ENCODE data around the gene AMN.

AMN gene

DNA sequence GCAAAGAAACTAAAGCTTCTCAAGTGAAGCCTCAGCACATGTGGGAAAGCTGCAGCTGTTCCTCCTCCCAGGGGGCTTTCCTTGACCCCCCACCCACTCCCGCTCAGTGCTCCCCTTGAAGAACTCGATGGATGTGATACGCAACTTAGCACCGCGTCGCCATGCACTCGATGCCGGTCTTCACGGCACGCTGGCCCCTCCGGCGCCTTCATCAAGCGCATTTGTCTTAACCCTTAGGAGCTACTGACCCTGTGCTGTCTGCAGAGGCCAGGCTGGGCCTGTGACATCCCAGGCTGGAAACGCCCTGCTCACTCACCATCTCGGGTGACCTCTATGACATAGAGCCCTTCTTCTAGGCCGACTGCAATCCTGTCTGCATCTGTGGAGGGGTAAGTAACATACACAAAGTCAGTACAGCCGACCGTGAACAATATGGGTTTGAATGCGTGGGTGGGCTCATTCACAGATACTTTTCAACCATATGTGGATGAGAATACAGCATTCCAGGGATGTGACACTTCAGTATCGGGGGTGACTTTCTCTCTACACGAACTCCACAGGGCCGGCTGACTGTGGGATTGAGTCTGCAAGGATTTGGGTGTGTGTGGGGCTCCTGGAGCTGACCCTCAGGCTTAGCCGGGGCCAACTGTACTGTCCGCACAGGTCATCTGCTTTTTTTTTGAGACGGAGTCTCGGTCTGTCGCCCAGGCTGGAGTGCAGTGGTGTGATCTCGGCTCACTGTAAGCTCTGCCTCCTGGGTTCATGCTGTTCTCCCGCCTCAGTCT, 23.1 kb downstream of the AMN start:
- Histone ChIP-seq H3K4me3 (no peak overlapping the region), H3K27ac (no peak overlapping the region), H3K27me3 (no peaks in the 10 kb centered on the region), H3K4me1 (peaks cover 0 to 15% (median 9%) of the 10 kb centered on the region in 4 donors), H3K36me3 (peaks cover 91 to 98% (median 94%) of the 10 kb centered on the region in 3 donors), H3K9me3 (no peaks in the 10 kb centered on the region)
- TF ChIP-seq, protein P1, sequence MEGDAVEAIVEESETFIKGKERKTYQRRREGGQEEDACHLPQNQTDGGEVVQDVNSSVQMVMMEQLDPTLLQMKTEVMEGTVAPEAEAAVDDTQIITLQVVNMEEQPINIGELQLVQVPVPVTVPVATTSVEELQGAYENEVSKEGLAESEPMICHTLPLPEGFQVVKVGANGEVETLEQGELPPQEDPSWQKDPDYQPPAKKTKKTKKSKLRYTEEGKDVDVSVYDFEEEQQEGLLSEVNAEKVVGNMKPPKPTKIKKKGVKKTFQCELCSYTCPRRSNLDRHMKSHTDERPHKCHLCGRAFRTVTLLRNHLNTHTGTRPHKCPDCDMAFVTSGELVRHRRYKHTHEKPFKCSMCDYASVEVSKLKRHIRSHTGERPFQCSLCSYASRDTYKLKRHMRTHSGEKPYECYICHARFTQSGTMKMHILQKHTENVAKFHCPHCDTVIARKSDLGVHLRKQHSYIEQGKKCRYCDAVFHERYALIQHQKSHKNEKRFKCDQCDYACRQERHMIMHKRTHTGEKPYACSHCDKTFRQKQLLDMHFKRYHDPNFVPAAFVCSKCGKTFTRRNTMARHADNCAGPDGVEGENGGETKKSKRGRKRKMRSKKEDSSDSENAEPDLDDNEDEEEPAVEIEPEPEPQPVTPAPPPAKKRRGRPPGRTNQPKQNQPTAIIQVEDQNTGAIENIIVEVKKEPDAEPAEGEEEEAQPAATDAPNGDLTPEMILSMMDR (IDR thresholded peaks at IDR 0.05) = no peak
- no peak for DNase-seq
- intact Hi-C loops (cut with DNase I; ENCODE audit: low total_unique reads) = no loop called here

DNA sequence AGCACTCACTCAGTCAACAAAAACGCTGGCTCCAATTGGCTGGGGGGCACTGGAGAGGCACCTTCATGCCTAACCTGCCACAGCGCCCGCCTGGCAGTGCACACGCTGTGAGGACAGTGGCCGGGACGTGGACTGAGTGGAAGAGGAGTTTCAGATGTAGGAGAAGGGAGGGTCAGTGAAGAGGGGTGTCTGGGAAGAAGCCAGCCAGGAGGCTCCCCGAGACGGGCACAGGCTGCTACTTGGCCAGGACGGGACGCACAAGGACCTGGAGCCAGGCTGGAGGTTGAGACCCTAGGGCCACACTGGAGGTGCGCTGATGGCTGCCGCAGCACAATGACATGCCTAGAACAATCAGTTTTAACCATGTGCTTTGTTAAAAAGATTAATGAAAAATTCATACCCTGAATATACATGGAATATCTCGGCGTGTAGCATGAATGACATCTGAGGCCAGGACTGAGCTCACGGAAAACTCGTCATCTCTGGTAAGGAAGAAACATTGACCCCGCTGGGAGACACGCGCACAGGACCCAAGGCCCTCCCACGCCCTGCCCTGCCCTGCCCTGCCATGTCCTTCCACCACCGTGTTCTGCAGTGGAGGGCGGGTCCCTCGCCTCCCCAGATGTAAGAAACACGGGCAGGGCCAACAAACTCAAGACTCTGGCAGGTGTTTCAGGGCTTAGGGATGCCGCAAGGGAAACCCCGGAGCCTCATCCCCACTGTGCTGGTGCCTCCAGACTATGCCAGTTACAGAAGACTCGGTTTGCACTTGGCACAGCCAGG, 25.0 kb downstream of the AMN start:
- intact Hi-C loops (cut with DNase I; ENCODE audit: low total_unique reads) = no loop called here

DNA sequence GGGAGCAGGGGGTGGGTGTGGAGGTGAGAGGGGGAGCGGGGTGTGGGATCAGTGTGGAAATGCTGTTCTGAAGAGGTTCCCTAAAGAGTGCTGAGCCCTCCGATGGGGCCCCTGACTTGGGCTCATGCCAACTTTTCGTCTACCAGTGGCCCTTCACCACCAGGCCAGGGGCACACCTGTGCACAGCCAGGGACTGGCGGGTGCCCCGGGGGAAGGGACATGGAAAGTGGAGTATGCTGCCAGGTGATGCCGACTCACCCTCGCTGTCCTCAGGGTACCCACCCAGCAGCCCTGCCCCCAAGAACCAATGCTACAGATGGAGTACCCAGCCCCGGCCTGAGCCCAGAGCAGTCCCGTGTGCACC, 26.2 kb downstream of the AMN start:
- Histone ChIP-seq H3K4me3 (no peak overlapping the region), H3K27ac (no peak overlapping the region), H3K9me3 (no peaks in the 10 kb centered on the region), H3K4me1 (peaks cover 0 to 16% (median 9%) of the 10 kb centered on the region in 4 donors), H3K27me3 (no peaks in the 10 kb centered on the region), H3K36me3 (peaks cover 91 to 98% (median 95%) of the 10 kb centered on the region in 3 donors)
- intact Hi-C loops (cut with DNase I; ENCODE audit: low total_unique reads) = no loop called here
- TF ChIP-seq, protein P1 (IDR thresholded peaks at IDR 0.05) = no peak
- DNase-seq = no peak

More for the DNA sequence above, 25.0 kb downstream of the AMN start:
- Histone ChIP-seq H3K36me3 (peaks cover 91 to 98% (median 95%) of the 10 kb centered on the region in 3 donors), H3K4me1 (peaks cover 0 to 16% (median 9%) of the 10 kb centered on the region in 4 donors), H3K9me3 (no peaks in the 10 kb centered on the region), H3K4me3 (no peak overlapping the region), H3K27me3 (no peaks in the 10 kb centered on the region), H3K27ac (no peak overlapping the region)
- TF ChIP-seq, protein P1 (IDR thresholded peaks at IDR 0.05) = no peak
- DNase-seq = no peak

DNA sequence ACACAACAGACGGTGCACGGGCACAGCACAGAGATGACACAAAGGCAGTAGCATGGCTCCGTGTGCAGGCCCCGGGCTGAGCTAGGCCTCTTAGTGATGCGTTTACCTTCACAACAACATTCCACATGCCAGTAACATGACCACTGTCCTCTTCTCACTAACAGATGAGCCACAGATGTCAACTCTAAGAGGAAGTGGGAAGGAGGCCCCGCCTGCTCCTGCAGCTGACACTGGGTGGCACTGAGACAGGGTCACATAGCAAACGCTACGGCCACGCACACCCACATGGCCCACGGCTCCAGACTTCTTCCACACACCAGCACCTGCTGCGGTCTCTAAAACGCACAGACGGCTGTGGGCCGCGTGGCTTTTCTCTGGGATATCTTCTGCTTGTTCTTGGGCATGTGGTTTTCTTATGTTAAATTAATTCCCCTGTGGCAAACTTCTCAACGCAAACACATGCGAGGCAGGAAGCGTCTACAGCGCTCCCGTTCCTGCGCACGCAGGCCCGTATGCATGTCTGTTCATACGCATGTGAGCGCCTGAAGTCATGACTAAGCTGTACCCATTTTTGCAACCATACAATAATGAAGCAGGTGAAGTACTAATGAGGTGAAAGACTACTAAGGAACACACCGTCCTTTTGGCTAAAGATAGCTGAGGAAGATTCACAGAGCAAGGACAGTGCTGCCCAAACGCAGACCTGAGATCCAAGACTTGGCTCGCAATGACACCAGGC, 26.8 kb downstream of the AMN start:
- Histone ChIP-seq H3K4me3 (no peak overlapping the region), H3K27ac (peak overlapping the region in 1 of 2 donors; percentile 18)
- intact Hi-C loops (cut with DNase I; ENCODE audit: low total_unique reads) = no loop called here

More for the DNA sequence above, 26.8 kb downstream of the AMN start:
- no peaks in the 10 kb centered on the region for H3K27me3 ChIP-seq
- TF ChIP-seq, protein P1 (IDR thresholded peaks at IDR 0.05) = no peak
- H3K36me3 ChIP-seq = peaks cover 91 to 98% (median 95%) of the 10 kb centered on the region in 3 donors
- DNase-seq = no peak
- H3K9me3 ChIP-seq = no peaks in the 10 kb centered on the region
- peaks cover 0 to 16% (median 9%) of the 10 kb centered on the region in 4 donors for H3K4me1 ChIP-seq

Measured in tibial artery (tissue), 4 donors.